BJ (cell line): Measurements from ENCODE around the gene PHACTR3. TPM values are rescaled to one million over a fixed set of nuclear protein-coding genes. Genes with fewer than 3 reads are reported as not detected.

Experiments
- CTCF ChIA-PET: fragments of 350-600 bp; formaldehyde crosslinking; extraction: SDS; loops from one replicate; lab custom pipeline; 2021; ENCODE audit warnings: antibody characterized with exemption, inconsistent platforms; lab: Yijun Ruan, JAX
- POLR2A ChIA-PET: fragments of 300-600 bp; sonication (Branson Sonifier 250); formaldehyde crosslinking; extraction: SDS; loops from one replicate; lab custom pipeline; 2021; ENCODE audit warnings: antibody characterized with exemption; lab: Charles Lee
- DNase-seq: peaks from one replicate; pipeline ENCODE4 v3.0.0-alpha.2; 2011; ENCODE audit warnings: low read depth
- H3K27me3 ChIP-seq: 2 replicates; pipeline ENCODE4 v1.6.0; 2011; ENCODE audit warnings: low read length; ENCODE audit not compliant: control insufficient read depth, insufficient read depth
- H3K36me3 ChIP-seq: 2 replicates; pipeline ENCODE4 v1.5.1; 2011; ENCODE audit warnings: low read length; ENCODE audit not compliant: control insufficient read depth, insufficient read depth
- H3K4me3 ChIP-seq: 2 replicates; pipeline ENCODE4 v1.5.1; 2011; ENCODE audit warnings: low read depth, mild to moderate bottlenecking, control low read depth, low read length
- CTCF ChIP-seq: IDR thresholded peaks from 2 replicates; pipeline ENCODE4 v1.5.1; 2011; ENCODE audit warnings: low read depth, mild to moderate bottlenecking, control low read depth, inconsistent platforms, low read length, moderate library complexity; ENCODE audit not compliant: insufficient read depth
- polyA plus RNA-seq: library from polyadenylated mRNA; depleted of rRNA; stranded (reverse); fragments of >200 nt; gene quantifications from 2 replicates; pipeline ENCODE4 v1.2.3, GENCODE V29; 2011

Gene PHACTR3
- polyA plus RNA-seq, 1 experiment, result not detected

DNA sequence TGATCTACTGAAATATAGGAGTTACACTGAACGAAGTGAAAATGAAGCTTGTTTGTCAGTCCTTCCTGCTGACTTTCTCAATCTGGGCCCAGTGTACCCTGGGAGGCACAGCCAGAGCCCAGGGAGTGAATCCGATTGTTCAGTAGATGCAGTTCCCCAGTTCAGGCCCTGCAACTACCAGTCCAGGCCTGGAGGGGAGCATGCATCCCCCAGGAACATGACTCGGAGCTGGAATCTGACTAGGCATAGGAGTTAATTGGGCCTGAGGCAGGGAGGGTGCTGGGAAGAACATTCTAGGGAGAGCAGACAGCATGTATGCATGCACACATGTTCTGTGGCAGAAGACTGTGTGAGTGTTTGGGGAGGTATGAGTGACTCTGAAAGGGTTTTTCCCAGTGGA lies 42.1 kb downstream of the PHACTR3 start:
- ChIA-PET CTCF (interaction anchor here (0.7 to 0.9 kb wide), 2 partner anchors 48 to 75 kb away, joined by 3 to 4 read pairs; no protein-coding TSS in a partner anchor), POLR2A (no interaction called here)
- Histone ChIP-seq H3K36me3 (no peaks in the 10 kb centered on the region), H3K4me3 (no peak overlapping the region), H3K27me3 (no peaks in the 10 kb centered on the region)
- no peak for DNase-seq
- TF ChIP-seq CTCF, result no peak

- no peak for TF ChIP-seq CTCF
- ChIA-PET POLR2A (no interaction called here), CTCF (no interaction called here)
- Histone ChIP-seq H3K27me3 (no peaks in the 10 kb centered on the region), H3K36me3 (no peaks in the 10 kb centered on the region), H3K4me3 (no peak overlapping the region)
- DNase-seq, result no peak
Observed at GRCh38 chr20:59647271-59647670, 42.9 kb downstream of the PHACTR3 start.

DNA sequence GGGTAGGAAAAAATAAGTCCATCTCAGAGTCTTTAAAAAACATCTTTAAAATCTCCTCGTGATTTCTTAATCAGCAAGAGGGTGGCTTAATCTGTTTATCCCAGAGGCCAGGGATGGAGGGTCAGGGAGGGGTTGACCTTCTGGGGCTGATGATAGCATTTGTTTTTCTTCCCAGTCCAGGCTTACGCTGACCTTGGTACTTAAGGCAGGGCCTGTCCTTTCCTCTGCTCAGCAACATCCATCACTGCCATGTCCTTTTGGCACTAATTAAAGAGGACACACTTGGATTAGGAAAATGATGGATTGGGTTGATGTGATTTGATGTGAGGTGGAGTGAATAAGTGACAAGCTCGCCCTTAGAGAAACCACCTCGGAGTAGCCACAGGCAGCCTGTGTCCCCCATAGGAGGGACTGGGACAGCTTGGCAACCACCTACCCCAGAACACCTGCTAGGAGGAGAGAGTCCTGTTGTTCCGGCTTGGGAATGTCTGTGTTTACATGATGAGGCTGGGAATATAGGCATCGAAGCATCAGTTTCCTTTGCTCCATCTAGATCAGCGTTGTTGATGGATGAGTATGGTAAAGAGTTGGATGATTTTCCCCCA lies 44.2 kb downstream of the PHACTR3 start:
- POLR2A ChIA-PET, result no interaction called here
- Histone ChIP-seq H3K36me3 (no peaks in the 10 kb centered on the region), H3K27me3 (no peaks in the 10 kb centered on the region), H3K4me3 (no peak overlapping the region)
- CTCF ChIA-PET, result no interaction called here
- TF ChIP-seq CTCF, result no peak
- DNase-seq, result no peak

GRCh38 chr20:59650418-59650817 lies 46.1 kb downstream of the PHACTR3 start:
- Histone ChIP-seq H3K36me3 (no peaks in the 10 kb centered on the region), H3K27me3 (no peaks in the 10 kb centered on the region), H3K4me3 (no peak overlapping the region)
- ChIA-PET POLR2A (no interaction called here), CTCF (no interaction called here)
- no peak for DNase-seq
- no peak for TF ChIP-seq CTCF

GRCh38 chr20:59652381-59652780 lies 48.0 kb downstream of the PHACTR3 start:
- TF ChIP-seq CTCF, result no peak
- no peaks in the 10 kb centered on the region for H3K36me3 ChIP-seq
- no peaks in the 10 kb centered on the region for H3K27me3 ChIP-seq
- ChIA-PET POLR2A (no interaction called here), CTCF (no interaction called here)
- H3K4me3 ChIP-seq, result no peak overlapping the region
- DNase-seq, result no peak
